ENCODE data around the gene EMX1.

Gene EMX1

DNA sequence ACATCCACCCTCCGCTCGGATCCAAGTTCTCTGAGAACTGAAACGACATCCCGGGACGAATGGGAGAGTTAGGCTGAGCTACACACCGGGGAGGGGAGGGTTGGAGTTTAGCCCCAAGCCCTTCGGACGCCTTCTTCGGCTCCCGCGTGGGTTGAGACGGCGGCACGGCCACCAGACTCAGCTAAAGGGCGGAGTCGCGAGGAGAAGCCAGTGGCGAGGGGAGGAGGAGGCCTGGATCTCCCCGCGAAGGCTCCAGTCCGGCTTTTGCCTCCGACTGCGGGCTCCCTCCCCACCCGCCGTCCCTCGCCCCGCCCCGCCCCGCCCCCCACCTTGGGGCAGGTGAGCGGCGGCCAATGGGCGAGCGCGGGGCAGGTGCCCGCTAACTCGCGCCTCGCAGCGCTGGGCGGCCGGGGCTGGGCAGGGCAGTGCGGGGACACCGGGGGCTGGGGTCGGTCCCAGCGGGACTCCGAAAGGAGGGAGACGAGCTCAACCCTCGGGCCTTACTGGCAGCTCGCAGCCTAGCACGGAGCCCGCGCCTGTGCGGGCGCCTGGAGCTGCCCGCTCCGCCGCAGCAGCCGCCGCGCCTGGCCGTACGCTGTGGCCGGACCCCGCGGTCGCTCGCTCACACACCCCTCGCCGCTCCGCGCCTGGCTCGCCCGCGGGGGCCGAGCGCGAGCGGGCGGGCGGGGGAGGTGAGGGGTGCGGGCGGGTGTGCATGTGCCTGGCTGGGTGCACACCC, at the start of gene EMX1:
TSS of gene EMX1 (plus strand) at position 382 of the 739 bp plus-strand sequence. CDS start at position 716, 334 bp downstream.
- no peak for DNase-seq

DNA sequence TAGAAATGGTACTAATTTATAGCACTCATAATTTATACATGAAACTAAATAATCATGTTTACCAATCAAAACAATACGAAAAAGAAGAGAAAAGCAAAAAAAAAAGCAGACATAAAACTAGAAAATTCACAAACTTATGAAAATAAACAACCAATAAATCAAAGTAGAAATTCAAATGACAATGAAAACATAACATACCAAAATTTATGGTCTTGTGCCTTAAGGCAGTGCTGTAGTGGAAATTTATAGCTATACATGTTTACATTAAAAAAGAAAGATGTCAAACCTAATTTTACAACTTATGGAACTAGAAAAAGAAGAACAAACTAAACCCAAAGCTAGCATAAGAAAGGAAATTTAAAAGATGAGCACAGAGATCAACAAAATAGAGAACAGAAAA, 46.3 kb upstream of the EMX1 start:
- no peak for DNase-seq

DNA sequence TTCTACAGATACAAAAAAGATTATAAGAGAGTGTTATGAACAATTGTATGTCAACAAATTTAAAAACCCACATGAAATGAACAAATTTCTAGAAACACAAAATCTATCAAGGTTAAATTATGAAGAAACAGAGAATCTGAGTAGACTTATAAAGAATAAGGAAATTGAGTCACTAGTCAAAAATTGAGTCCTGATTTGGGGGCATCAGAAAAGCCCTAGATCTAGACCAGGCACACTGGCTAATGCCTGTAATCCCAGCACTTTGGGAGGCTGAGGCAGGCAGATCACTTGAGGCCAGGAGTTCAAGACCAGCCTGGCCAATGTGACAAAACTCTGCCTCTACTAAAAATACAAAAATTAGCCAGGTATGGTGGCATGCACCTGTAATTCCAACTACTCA, 45.4 kb upstream of the EMX1 start:
- no peak for DNase-seq

DNA sequence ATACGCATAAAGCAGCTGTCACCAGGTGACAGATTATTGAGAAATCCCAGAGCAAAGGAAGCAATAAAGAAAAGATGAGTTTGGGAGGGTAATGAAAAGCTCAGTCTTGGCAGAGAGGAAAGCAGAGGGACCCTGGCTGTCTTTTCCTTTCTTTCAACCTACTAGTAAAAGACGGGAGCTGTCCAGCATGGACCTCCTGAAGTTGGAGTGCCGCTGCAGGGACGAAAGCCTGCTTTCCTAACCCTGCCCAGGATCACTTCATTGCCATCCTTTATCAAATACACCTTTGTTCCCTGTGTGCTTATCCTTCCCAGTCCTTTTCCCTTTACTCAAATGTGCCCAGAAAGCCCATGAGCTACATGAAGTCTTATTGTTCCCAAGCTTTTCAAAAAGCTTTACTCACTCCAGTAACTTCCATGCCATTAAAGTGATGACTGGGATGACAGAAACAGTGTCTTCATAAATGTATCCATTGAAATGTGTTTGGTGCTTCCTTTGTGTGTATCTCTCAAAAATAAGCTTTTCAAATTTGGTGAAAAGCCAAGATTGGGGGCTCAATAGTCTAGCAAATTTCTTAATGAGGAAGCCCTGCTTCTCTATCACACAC, 33.9 kb upstream of the EMX1 start:
- DNase-seq = no peak

DNA sequence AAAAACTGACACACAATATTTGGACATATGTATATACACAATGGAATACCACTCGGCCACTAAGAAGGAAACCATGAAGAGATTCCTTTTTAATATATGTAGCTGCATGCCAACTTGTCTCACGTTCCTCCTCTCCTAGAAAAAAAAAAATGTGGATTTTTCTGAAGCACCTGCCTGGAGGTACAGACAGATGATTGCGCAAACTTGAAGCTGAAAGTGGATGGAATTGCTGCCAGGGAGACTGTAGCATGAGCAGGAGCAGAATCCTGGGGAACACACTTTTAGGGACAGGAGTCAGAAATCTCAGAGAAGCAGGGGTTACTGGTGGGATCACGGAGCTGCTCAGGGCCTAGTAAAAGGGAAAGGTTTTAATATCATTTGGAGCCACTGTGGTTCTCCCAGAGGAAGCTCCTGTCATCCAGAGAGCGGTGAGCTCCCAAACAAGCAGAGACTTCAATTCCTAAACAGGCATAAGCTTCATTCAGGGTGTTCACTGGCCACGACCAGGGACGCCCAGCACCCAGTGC, 30.8 kb upstream of the EMX1 start:
- no peak for DNase-seq

DNA sequence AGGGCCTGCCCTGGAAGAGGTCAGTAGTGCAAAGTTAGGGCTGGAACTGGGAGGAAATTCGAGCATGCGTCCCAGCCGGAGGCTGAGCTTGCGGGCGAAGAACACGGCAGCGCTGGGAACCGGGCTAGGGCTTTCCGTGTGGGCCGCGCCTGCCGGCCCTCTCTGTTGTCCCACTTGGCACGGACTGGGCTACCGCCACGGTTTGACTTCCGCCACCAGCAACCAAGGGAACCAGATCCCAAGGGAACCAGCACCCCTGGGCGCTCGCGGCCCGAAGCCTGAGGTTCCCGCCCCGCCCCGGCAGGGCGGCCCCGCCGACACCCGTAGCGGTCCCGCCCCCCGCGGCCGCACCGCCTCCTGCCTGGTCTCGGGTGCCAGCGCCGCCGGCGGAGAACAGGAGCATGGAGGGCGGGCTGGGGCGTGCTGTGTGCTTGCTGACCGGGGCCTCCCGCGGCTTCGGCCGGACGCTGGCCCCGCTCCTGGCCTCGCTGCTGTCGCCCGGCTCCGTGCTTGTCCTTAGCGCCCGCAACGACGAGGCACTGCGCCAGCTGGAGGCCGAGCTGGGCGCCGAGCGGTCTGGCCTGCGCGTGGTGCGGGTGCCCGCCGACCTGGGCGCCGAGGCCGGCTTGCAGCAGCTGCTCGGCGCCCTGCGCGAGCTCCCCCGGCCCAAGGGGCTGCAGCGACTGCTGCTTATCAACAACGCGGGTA, 30.1 kb upstream of the EMX1 start, which contains the start of gene SPR:
TSS of gene SPR (plus strand) at position 377 of the 708 bp plus-strand sequence. CDS start at position 402, 25 bp downstream.
- peak; percentile 5 for DNase-seq

DNA sequence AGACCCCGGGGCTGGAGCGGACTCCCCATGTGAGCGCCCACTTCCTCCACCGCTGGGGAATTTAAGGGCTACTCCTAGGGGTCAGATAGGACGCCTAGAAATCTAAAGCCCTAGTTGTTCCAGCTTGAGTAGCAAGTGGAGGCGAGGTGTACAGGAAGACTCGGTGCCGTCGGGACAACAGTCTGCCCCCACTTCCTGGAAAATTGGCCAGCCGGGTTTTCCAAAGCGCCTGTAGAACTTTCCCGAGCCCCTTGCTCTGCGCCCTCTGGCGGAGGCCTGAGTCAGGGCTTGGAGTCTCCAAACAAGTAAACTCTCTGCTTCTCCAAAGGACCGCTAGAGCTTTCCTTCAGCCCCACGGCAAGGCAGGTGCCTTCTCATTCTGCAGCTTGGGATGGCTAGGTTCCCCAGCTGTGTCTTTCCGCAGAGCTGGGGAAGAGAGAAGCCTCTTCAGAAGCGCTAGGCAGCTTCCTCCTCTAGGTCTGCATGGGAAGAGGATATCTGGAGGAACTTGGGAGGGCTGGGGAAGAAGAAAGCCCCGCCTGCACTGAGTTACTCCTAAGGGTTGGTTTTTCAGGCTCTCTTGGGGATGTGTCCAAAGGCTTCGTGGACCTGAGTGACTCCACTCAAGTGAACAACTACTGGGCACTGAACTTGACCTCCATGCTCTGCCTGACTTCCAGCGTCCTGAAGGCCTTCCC, 29.4 kb upstream of the EMX1 start:
- peak; percentile 50 for DNase-seq

DNA sequence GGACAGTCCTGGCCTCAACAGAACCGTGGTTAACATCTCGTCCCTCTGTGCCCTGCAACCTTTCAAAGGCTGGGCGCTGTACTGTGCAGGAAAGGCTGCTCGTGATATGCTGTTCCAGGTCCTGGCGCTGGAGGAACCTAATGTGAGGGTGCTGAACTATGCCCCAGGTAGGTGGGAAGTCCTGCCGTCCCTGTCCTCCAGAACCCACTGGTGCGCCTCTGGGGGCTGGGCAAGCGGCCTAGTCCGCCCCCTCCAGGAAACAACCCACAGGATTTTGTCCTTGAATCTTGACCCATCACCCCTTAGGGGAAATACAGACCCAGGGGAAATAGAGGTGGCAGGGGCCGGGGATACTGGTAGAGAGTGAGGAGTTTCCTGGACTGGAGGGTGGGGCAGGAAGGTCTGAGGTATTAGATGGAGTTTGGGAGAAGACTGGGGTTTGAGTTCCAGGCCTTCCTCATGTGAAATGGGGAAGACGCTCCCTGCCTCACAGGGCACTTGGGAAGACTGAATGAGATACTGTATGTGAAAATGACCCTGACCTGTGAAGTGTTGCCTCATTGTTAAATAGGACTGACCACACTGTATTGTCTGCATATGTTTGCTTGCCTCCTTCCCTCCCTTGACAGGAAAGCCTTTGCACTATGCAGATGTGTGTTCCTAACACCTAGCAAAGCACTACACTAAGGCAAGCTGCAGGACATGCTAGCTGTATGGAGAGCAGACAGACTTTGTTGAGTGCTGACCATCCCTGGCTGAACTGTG, 28.7 kb upstream of the EMX1 start:
- DNase-seq = no peak

DNA sequence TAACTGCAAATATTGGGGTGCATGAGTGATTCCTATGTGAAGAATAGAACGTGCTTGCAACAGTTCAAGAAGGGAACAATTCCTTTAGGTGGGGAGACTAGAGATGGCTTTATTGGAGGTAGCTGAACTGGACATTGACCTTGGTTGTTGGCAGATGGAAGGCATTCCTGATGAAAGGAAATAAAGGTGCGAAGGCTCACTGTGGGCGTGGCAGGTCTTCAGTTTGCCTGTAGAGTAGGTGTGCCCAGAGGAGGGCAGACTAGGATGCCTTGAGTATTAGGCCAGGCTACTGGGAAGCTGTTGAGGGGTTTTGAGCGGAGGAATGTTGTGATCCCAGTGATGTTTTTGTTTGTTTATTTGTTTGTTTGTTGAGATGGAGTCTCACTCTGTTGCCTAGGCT, 27.3 kb upstream of the EMX1 start:
- no peak for DNase-seq

DNA sequence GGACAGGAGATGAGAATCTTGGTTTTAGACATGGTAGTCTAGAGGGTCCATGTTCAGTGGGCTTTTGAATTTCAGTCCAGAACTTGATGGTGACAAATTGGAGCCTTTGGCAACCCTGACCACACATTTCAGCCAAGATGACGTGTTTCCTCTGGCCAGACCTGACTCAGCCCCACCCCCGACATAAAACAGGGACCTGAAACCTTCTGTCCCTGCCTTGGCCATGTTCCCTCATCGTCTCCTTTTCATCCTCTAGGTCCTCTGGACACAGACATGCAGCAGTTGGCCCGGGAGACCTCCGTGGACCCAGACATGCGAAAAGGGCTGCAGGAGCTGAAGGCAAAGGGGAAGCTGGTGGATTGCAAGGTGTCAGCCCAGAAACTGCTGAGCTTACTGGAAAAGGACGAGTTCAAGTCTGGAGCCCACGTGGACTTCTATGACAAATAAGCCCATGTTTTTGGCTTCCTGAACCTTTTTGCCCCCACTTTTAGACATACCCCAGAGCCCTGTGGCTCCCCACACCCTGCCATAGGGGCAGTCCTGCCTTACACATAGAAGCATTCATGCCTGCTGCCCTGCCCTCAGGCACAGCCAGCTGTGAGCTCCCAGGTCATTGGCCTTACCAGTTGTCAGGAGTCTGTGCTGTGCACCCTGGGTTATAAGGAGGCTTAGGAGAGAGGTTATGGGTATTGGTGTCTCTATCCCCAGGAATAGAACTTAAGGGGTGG, 26.1 kb upstream of the EMX1 start:
- DNase-seq = no peak

DNA sequence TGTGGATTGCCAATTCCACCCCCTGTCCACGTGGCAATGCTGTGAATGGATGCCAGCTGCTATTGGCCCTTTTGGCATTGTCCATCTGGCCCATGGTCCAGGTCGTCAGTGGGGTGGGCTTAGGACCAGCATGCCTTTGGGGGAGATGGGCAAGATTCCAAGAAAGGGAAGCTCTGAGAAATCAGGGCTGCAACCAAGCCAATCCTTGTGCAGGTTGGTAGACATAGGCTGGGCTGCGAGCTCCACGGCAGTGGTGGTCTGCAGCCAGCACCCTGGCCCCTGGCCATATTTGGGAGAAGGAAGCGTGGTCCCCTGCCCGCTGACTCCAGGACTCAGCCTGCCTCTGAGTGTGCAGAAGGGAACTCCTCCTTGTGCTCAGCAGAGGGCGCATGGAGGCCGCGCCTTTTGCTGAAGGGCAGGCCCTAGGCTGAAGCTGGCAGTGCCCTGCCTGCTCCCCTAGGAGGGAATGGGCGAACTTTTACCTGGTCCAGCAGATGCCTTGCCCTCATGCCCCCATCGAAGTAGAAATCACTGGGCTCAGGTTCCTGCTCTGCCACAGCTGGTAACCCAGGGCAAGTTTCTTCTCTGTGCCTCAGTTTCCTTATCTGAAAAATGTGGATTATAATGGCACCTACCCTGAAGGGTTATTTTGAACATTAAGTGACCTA, 24.7 kb upstream of the EMX1 start:
- peak; percentile 43 for DNase-seq

DNA sequence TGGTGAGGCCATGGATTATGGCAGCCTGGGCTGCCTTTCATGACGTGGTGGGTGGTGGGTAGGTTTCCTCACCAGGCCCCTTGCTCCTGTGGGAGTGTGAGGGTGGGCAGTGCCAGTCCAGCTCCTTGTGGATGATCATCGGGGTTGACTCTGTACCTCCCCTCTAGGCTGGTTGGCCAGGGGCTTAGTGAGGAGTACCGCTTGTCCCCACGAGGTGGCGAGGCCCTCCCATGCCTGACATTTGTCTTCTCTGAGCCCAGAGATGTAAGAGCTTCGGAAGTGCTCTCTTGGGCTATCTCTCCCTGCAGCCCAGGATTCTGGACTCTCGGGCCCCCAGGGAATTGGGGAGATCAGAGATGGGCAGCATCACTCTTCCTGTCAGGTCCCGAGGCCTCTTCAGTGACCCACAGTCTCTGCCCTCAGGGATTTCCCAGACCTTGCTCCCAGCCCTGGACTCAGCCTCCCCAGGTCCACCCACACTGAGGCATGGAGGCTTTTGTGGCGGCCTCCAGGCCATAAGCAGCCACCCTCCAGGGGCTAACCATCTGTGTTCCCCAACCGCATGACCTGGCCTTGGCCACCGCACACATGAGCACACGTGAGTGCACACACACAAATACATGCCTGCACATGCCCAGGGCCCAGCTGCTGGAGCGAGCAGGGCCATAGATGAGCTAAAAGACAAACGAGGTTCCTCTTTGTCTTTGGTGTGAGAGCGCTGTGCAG, 23.6 kb upstream of the EMX1 start:
- peak; percentile 5 for DNase-seq

DNA sequence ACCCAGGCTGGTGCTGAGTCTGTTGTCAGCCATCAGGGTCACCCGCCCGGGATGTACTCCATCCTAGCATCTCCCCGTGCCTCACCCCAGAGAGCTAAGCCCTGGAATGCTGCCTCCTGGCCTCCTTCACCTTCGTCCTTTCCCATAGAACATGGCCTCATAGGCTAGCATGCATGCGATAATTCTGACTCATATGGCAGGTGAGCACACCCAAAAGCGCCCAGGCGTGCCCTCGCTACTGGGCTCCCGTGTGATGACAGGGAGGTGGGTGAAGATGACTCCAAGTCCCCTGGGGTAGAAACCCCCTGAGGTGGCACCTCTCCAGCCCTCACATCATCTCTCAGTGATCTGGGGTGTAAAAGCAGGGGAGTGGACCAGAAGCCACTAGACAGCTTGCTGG, 22.8 kb upstream of the EMX1 start:
- DNase-seq = no peak

DNA sequence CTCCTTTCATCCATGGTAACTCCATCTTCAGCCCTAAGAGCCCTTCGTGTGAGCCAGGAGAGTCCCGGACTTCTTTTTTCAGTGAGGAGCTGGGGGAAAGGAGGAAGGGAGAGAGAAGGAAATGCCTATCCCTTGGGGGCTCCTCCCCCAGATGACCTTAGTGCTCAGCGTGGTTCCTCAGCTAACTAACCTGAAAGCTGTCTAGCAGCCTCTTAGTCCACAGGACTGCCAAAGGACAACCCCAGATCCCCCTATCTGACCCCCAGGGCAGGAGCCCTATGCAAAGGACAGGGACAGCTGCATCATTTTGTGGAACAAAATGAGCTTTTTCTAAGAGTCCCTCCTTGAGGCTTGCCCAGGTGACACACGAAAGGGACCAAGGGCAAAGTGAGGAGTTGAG, 22.2 kb upstream of the EMX1 start:
- no peak for DNase-seq

DNA sequence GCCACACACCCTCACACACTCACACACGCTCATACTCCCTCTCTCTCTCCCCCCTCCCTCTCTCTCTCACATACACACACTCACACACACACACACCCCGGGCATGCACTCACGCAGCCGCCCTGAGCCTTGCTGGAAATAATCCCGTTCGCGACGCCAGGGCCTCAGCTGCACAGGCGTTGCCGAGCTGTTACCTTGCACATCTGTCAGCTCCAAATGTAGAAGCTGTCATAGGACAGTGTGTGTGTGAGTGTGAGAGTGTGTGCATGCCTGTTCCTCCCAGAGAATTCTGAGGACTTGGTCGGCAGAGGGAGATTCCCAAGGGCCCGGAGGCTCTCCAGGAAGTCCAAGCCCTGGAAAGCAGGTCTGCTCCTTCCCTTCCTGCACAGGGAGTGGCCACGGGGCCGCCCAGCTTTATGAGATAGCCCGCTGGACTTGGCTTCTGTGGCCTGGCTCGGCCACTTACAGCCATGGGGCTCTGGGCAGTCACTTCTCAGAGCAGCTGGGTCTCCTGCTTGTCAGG, 21.5 kb upstream of the EMX1 start:
- DNase-seq = no peak

DNA sequence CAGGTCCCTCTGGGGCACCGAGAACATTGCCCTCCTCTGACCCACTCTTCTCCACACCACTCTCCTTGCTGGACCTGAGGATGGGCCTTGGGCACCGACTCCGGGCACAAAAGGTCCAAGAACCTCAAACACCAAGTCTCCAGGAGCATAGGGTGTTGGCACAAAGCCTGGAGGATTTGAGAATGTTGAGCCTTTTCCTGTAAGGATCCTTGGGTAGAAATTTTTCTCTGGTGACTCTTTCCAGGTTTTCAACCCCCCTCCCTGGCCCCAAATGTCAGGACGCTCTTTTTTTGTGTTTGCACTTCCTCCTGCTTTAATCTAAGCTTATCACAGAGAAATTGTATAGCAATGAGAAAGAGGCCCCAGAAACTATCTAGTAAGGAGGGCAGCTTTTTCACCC, 20.9 kb upstream of the EMX1 start:
- no peak for DNase-seq

DNA sequence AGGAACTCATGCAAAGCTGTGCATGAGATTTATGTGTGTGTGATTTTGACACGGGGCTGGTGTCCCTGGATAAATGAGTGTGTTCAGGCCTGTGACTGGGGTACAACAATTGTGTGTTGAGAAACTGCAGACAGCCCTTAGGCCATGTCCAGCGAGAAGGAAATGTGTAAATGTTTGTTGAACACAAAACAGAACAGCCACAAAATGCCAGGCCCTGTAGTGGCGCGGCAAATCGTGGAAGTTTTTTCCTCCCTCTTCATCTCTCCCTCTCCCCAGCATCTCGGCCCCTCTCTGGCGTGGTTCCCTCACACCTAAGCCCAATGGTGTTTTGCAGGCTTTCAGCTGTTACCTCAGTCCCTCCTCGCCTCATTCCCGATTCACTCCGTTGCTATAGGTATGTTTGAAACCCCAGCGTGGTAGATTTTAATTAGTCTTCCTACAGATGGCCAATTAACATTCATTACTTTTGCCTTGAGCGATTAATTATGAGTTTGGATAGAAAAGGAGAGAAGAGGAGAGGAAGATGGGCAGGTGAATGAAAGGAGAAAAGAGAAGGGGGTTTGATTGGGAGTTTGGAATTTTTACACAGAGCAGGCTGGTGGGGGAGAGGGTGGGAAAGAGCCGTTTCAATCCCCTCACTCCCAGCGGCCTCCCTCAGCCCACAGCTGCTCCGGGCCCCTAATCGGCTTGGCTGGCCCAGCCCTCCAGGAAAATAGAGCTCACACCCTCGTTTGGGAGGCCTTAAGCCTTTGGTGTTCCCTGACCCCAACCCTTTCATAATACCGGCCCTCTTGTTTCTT, 19.3 kb upstream of the EMX1 start:
- DNase-seq = no peak

DNA sequence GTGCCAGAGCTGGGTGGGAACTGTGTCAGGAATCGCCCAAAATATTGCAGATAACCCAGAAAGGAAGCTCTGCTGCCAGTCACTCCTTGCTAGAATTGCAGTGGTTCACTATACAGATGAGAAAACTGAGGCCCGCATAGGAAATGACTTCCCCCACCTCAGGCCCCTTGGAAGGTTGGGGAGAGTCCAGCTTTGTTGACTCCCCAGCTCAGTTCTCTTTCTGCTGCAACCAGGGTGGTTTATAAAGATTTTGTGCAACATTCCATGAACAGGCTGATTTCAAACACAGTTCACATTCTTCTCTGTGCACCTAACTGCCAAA, 18.8 kb upstream of the EMX1 start:
- DNase-seq = no peak

DNA sequence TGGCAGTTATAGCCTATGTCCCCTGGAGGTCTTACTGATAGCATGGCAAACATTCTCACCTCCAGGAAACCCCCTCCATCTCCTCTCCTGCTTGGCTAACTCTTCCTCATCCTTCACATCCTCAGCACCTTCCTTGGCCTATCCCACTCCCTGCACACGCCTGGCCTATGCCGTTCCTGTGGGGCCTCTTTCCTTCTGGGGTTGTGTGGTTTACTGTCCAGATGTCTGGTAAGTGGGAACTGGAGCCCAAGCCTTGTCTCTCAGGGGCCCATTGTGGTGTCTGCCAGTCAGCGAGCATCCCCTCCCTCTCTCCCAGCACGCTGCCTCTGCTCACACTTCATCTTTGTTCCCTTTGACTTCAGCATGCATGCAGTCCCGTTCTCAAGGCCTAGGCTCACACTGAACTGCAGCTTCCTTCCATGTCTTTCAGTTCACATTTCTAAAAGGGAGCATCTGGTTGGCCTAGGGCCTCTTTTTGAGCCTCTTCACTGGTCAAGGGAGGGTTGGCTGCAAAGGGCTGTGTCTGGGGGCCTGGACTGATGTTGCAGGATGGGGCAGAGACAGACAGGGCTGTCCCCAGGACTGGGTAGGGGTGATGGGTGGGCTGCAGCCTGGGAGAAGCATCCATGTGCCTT, 17.0 kb upstream of the EMX1 start:
- DNase-seq = no peak
